OCI-LY7 (cell line): Measurements from ENCODE around the gene NDUFAF2. TPM values are rescaled to one million over a fixed set of nuclear protein-coding genes. Genes with fewer than 3 reads are reported as not detected.

Experiments
- BruUV-seq: library from RNA; stranded (reverse); fragments of 400-500 nt; replicated peaks from 2 replicates; lab custom pipeline; 2021; lab: Mats Ljungman, UMichigan
- CTCF ChIA-PET: fragments of 300-600 bp; sonication (Branson Sonifier 250); formaldehyde crosslinking; loops from one replicate; lab custom pipeline; 2022; ENCODE audit warnings: antibody characterized with exemption; ENCODE audit not compliant: unreplicated experiment; lab: Charles Lee
- POLR2A ChIA-PET: fragments of 300-600 bp; sonication (Branson Sonifier 250); formaldehyde crosslinking; loops from one replicate; lab custom pipeline; 2022; ENCODE audit warnings: antibody characterized with exemption; lab: Charles Lee
- DNase-seq: peaks from one replicate; pipeline ENCODE4 v3.0.0-alpha.2; 2015; ENCODE audit warnings: low spot score
- H2AFZ ChIP-seq: fragments of 200-600 bp; sonication (generic), shearing (Covaris generic); 2 replicates; pipeline ENCODE4 v1.6.1; 2014; ENCODE audit warnings: mild to moderate bottlenecking, antibody characterized with exemption, low read length, moderate library complexity
- H3K27ac ChIP-seq: fragments of 200-600 bp; sonication (generic); 2 replicates; pipeline ENCODE4 v1.5.1; 2014; ENCODE audit warnings: mixed run types, low read depth, mild to moderate bottlenecking, moderate library complexity, low read length, inconsistent platforms; ENCODE audit not compliant: poor library complexity, severe bottlenecking
- H3K36me3 ChIP-seq: fragments of 200-600 bp; sonication (generic); 2 replicates; pipeline ENCODE4 v1.6.1; 2014; ENCODE audit warnings: mild to moderate bottlenecking, antibody characterized with exemption, low read length, moderate library complexity, mixed read lengths; ENCODE audit not compliant: insufficient read depth
- H3K4me1 ChIP-seq: fragments of 200-600 bp; sonication (generic); 2 replicates; pipeline ENCODE4 v1.5.1; 2014; ENCODE audit warnings: mild to moderate bottlenecking, low read length; ENCODE audit not compliant: insufficient read depth, poor library complexity, severe bottlenecking
- H3K4me2 ChIP-seq: fragments of 200-600 bp; sonication (generic); 2 replicates; pipeline ENCODE4 v1.6.1; 2014; ENCODE audit warnings: mild to moderate bottlenecking, low read length
- H3K4me3 ChIP-seq: fragments of 200-600 bp; sonication (generic); 2 replicates; pipeline ENCODE4 v1.5.1; 2014; ENCODE audit warnings: mild to moderate bottlenecking, low read depth, low read length; ENCODE audit not compliant: poor library complexity, severe bottlenecking
- H3K79me2 ChIP-seq: fragments of 200-600 bp; sonication (generic); 2 replicates; pipeline ENCODE4 v1.6.1; 2016; ENCODE audit warnings: low read depth, mild to moderate bottlenecking, low read length, moderate library complexity, mixed read lengths; ENCODE audit not compliant: insufficient read depth
- H3K9me2 ChIP-seq: fragments of 200-600 bp; sonication (generic); 2 replicates; pipeline ENCODE4 v1.6.1; 2016; ENCODE audit warnings: mild to moderate bottlenecking, low read length, mixed read lengths; ENCODE audit not compliant: insufficient read depth
- H3K9me3 ChIP-seq: fragments of 200-600 bp; sonication (generic); 2 replicates; pipeline ENCODE4 v1.6.1; 2014; ENCODE audit warnings: mild to moderate bottlenecking, mixed run types, low read length, mixed read lengths
- H4K20me1 ChIP-seq: fragments of 200-600 bp; sonication (generic); 2 replicates; pipeline ENCODE4 v1.6.1; 2014; ENCODE audit warnings: mild to moderate bottlenecking, antibody characterized with exemption, low read length, moderate library complexity, mixed read lengths; ENCODE audit not compliant: insufficient read depth
- CTCF ChIP-seq: fragments of 200-600 bp; sonication (generic); conservative IDR thresholded peaks from 2 replicates; pipeline ENCODE4 v1.5.1; 2014; ENCODE audit warnings: mild to moderate bottlenecking, antibody characterized with exemption, low read length, moderate library complexity, mixed read lengths
- EZH2phosphoT487 ChIP-seq: fragments of 200-600 bp; sonication (generic); IDR thresholded peaks from 2 replicates; pipeline ENCODE4 v1.6.1; 2018; ENCODE audit warnings: low read depth, borderline replicate concordance, mild to moderate bottlenecking, mixed run types, antibody characterized with exemption, low read length, moderate library complexity, mixed read lengths
- intact Hi-C: fragments of 100-400 bp; cut with micrococcal nuclease; formaldehyde crosslinking; loops from one replicate; pipeline ENCODE4 v1.10.0; 2022; ENCODE audit not compliant: unreplicated experiment
- total RNA-seq, 2 experiments: library from RNA; depleted of rRNA in 1 of 2; stranded (reverse); fragments of >200 nt in 1 of 2; shearing (Covaris generic) in 1 of 2; gene quantifications; 2 replicates each; pipeline ENCODE4 v1.2.3, GENCODE V29; 2014 to 2022

The NDUFAF2 gene
- total RNA-seq, 2 experiments from 2014 or later: 20.8 to 36.8 TPM

GRCh38 chr5:61141801-61142200, 196.8 kb downstream of the NDUFAF2 start:
- Histone ChIP-seq H2AFZ (no peak overlapping the region), H4K20me1 (no peaks in the 10 kb centered on the region), H3K9me2 (no peaks in the 10 kb centered on the region), H3K4me1 (no peaks in the 10 kb centered on the region), H3K4me2 (no peak overlapping the region), H3K36me3 (no peaks in the 10 kb centered on the region), H3K9me3 (no peaks in the 10 kb centered on the region), H3K79me2 (no peaks in the 10 kb centered on the region), H3K4me3 (no peak overlapping the region), H3K27ac (no peak overlapping the region)
- ChIA-PET POLR2A (no interaction called here), CTCF (no interaction called here)
- no peak for DNase-seq
- TF ChIP-seq CTCF: no peak
- no peak for TF ChIP-seq EZH2phosphoT487
- BruUV-seq: no TSS peak
- intact Hi-C loops: no loop called here

- CTCF ChIA-PET: no interaction called here
- no peak overlapping the region for H2AFZ ChIP-seq
- intact Hi-C loops: no loop called here
- H4K20me1 ChIP-seq: no peaks in the 10 kb centered on the region
- TF ChIP-seq CTCF (no peak), EZH2phosphoT487 (no peak)
- no peak overlapping the region for H3K4me2 ChIP-seq
- no peaks in the 10 kb centered on the region for H3K36me3 ChIP-seq
- no peaks in the 10 kb centered on the region for H3K9me3 ChIP-seq
- no peaks in the 10 kb centered on the region for H3K9me2 ChIP-seq
- H3K4me1 ChIP-seq: no peaks in the 10 kb centered on the region
- no peaks in the 10 kb centered on the region for H3K79me2 ChIP-seq
- H3K27ac ChIP-seq: no peak overlapping the region
- DNase-seq: no peak
- POLR2A ChIA-PET: interaction anchor here (0.6 kb wide), 1 partner anchor 16 kb away, joined by 3 read pairs; no protein-coding TSS in a partner anchor
- H3K4me3 ChIP-seq: no peak overlapping the region
- no TSS peak for BruUV-seq
Observed at GRCh38 chr5:61142391-61142790, 197.4 kb downstream of the NDUFAF2 start.

- intact Hi-C loops: no loop called here
- Histone ChIP-seq H3K36me3 (no peaks in the 10 kb centered on the region), H3K79me2 (no peaks in the 10 kb centered on the region), H3K27ac (no peak overlapping the region), H3K9me3 (no peaks in the 10 kb centered on the region), H3K4me1 (no peaks in the 10 kb centered on the region), H3K9me2 (no peaks in the 10 kb centered on the region), H4K20me1 (no peaks in the 10 kb centered on the region), H3K4me2 (no peak overlapping the region), H3K4me3 (no peak overlapping the region), H2AFZ (no peak overlapping the region)
- TF ChIP-seq EZH2phosphoT487: no peak
- no peak for TF ChIP-seq CTCF
- no peak for DNase-seq
- no TSS peak for BruUV-seq
- CTCF ChIA-PET: no interaction called here
- POLR2A ChIA-PET: interaction anchor here (0.7 kb wide), 1 partner anchor 1503 kb away, joined by 3 read pairs; no protein-coding TSS in a partner anchor
Observed at GRCh38 chr5:61142811-61143210, 197.8 kb downstream of the NDUFAF2 start.
